MCF 10A (cell line): ENCODE results near the gene RBM22. TPM values are rescaled to one million over a fixed set of nuclear protein-coding genes. Genes with fewer than 3 reads are reported as not detected.

Experiments
- BruUV-seq: library from RNA; stranded (reverse); fragments of 400-500 nt; replicated peaks from 2 replicates; lab custom pipeline; 2021; lab: Mats Ljungman, UMichigan
- CTCF ChIA-PET: fragments of 300-600 bp; sonication (Branson Sonifier 250); formaldehyde crosslinking; extraction: SDS; loops from one replicate; lab custom pipeline; 2021; ENCODE audit warnings: antibody characterized with exemption, inconsistent platforms; lab: Yijun Ruan, JAX
- POLR2A ChIA-PET: fragments of 300-600, 350-650 bp; sonication (Branson Sonifier 250); formaldehyde crosslinking; extraction: SDS; loops from one replicate; lab custom pipeline; 2020; ENCODE audit warnings: antibody characterized with exemption, inconsistent platforms; lab: Yijun Ruan, JAX
- DNase-seq: peaks from one replicate; pipeline ENCODE4 v3.0.0-alpha.2; 2018; ENCODE audit not compliant: unreplicated experiment
- H3K27ac Mint-ChIP-seq: one replicate; pipeline ENCODE4 v1.8.0; 2022; ENCODE audit warnings: mild to moderate bottlenecking, low read depth, mixed read lengths; ENCODE audit not compliant: unreplicated experiment
- H3K27me3 Mint-ChIP-seq: one replicate; pipeline ENCODE4 v1.8.0; 2022; ENCODE audit warnings: mixed read lengths; ENCODE audit not compliant: insufficient read depth, unreplicated experiment
- H3K36me3 Mint-ChIP-seq: one replicate; pipeline ENCODE4 v1.8.0; 2022; ENCODE audit warnings: mild to moderate bottlenecking, moderate library complexity, mixed read lengths; ENCODE audit not compliant: insufficient read depth, unreplicated experiment
- H3K4me1 Mint-ChIP-seq: one replicate; pipeline ENCODE4 v1.8.0; 2022; ENCODE audit warnings: mixed read lengths; ENCODE audit not compliant: insufficient read depth, unreplicated experiment
- H3K4me3 Mint-ChIP-seq: one replicate; pipeline ENCODE4 v1.8.0; 2022; ENCODE audit warnings: mild to moderate bottlenecking, moderate library complexity, mixed read lengths; ENCODE audit not compliant: unreplicated experiment
- H3K9me3 Mint-ChIP-seq: one replicate; pipeline ENCODE4 v1.8.0; 2022; ENCODE audit warnings: mixed read lengths; ENCODE audit not compliant: unreplicated experiment
- intact Hi-C: fragments of 100-400 bp; cut with micrococcal nuclease; formaldehyde crosslinking; loops from 2 replicates; pipeline ENCODE4 v1.14.1; 2022
- total RNA-seq: library from RNA; stranded (reverse); gene quantifications from 2 replicates; pipeline ENCODE4 v1.2.3, GENCODE V29; 2022
- TF ChIP-seq, protein P1 (sequence below): fragments of 200-600 bp; IDR thresholded peaks from one replicate; pipeline ENCODE4 v1.8.0; 2022; ENCODE audit warnings: antibody characterized with exemption, mild to moderate bottlenecking; ENCODE audit not compliant: unreplicated experiment

The RBM22 gene
- total RNA-seq, 1 experiment from 2014 or later, result 66.0 TPM

DNA sequence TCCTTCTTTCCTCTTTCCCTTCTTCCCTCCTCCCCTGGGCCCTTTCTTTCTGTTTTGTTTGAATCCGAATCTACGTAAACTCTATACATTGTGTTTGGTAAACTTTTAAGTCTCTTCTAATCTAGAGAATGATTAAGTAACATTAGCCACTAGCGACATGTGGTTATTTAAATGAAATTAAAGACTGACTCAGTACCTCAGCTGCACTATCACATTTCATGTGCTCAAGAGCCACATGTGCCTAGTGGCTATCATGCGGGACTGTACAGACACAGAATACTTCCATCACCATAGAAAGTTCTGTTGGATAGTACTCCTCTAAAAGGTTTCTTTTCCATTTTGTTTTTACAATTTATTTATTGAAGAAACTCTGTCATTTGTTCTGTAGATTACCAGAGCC, 29.0 kb upstream of the RBM22 start:
- ChIA-PET POLR2A (interaction anchor here (1.6 kb wide), 1 partner anchor 29 kb away, joined by 5 read pairs; the partner anchor contains the start of gene RBM22), CTCF (interaction anchor here (0.7 to 1.2 kb wide), 3 partner anchors 10 to 72 kb away, joined by 3 to 5 read pairs (median 3); partner anchors contain the start of gene SMIM3)
- TF ChIP-seq, protein P1, sequence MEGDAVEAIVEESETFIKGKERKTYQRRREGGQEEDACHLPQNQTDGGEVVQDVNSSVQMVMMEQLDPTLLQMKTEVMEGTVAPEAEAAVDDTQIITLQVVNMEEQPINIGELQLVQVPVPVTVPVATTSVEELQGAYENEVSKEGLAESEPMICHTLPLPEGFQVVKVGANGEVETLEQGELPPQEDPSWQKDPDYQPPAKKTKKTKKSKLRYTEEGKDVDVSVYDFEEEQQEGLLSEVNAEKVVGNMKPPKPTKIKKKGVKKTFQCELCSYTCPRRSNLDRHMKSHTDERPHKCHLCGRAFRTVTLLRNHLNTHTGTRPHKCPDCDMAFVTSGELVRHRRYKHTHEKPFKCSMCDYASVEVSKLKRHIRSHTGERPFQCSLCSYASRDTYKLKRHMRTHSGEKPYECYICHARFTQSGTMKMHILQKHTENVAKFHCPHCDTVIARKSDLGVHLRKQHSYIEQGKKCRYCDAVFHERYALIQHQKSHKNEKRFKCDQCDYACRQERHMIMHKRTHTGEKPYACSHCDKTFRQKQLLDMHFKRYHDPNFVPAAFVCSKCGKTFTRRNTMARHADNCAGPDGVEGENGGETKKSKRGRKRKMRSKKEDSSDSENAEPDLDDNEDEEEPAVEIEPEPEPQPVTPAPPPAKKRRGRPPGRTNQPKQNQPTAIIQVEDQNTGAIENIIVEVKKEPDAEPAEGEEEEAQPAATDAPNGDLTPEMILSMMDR, result no peak
- DNase-seq, result no peak
- Mint-ChIP-seq H3K27me3 (no peaks in the 10 kb centered on the region), H3K4me3 (no peak overlapping the region), H3K27ac (no peak overlapping the region), H3K9me3 (no peaks in the 10 kb centered on the region), H3K4me1 (no peaks in the 10 kb centered on the region), H3K36me3 (peaks cover 95% of the 10 kb centered on the region)
- BruUV-seq, result TSS peak; percentile 8
- intact Hi-C loops, result no loop called here

DNA sequence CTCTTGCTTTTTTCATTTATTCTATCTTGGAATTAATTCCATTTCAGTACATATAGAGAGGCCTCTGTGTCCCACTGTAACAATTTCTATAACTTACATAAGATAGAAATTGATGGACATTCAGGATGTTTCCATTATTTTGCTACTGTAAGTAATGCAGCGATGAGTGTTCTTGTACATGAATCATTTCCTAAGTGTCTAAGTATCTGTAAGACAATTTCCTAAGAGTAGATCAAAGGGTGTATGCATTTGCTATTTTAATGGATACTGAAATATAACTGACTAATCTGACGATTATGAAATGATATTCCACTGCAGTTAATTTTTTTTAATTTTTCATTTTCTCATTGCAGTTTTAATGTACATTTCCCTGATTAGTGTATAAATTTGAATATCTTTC, 23.0 kb upstream of the RBM22 start:
- ChIA-PET POLR2A (interaction anchor here (1.3 to 1.5 kb wide), 2 partner anchors 8 to 23 kb away, joined by 5 to 7 read pairs; partner anchors contain the start of gene RBM22), CTCF (interaction anchor here (0.6 to 1.6 kb wide), 4 partner anchors 12 to 163 kb away, joined by 3 to 5 read pairs (median 4); no protein-coding TSS in a partner anchor)
- TF ChIP-seq, protein P1, result no peak
- H3K27ac Mint-ChIP-seq, result no peak overlapping the region
- no peak overlapping the region for H3K4me3 Mint-ChIP-seq
- no TSS peak for BruUV-seq
- H3K36me3 Mint-ChIP-seq, result peaks cover 96% of the 10 kb centered on the region
- H3K4me1 Mint-ChIP-seq, result no peaks in the 10 kb centered on the region
- no peaks in the 10 kb centered on the region for H3K9me3 Mint-ChIP-seq
- intact Hi-C loops, result no loop called here
- H3K27me3 Mint-ChIP-seq, result no peaks in the 10 kb centered on the region
- peak; percentile 16 for DNase-seq

DNA sequence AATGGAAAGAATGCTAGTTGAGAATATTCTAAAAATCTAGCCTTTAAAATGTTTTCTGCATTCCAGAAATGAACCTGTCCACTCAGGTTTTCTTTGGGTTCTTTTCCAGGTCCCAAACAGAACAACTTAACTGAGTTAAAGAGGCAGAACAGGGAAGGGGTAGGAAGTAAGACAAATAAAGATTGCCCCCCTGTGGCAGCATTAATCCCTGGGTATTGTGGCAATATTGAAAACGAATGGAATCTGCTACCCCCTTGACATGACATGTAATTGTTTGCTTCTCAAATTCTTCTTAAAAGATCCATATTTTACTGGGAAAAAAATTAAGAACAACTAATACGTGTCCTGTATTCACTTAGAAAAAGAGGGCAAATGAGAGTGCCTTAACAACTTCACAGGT, 9.3 kb upstream of the RBM22 start:
- intact Hi-C loops, result loop anchor here (1.0 kb wide), 1 partner anchor 149 kb away; no protein-coding TSS in a partner anchor
- no peaks in the 10 kb centered on the region for H3K4me1 Mint-ChIP-seq
- BruUV-seq, result no TSS peak
- H3K27ac Mint-ChIP-seq, result no peak overlapping the region
- H3K9me3 Mint-ChIP-seq, result no peaks in the 10 kb centered on the region
- no peaks in the 10 kb centered on the region for H3K27me3 Mint-ChIP-seq
- TF ChIP-seq, protein P1, result peak; percentile 27
- peaks cover 95% of the 10 kb centered on the region for H3K36me3 Mint-ChIP-seq
- peak; percentile 25 for DNase-seq
- ChIA-PET POLR2A (interaction anchor here (1.5 to 1.6 kb wide), 2 partner anchors 9 to 48 kb away, joined by 6 to 7 read pairs; partner anchors contain the start of genes DCTN4 and RBM22), CTCF (interaction anchor here (0.6 to 2.5 kb wide), 7 partner anchors 10 to 223 kb away, joined by 3 to 27 read pairs (median 7); partner anchors contain the start of gene RBM22)
- H3K4me3 Mint-ChIP-seq, result no peak overlapping the region

DNA sequence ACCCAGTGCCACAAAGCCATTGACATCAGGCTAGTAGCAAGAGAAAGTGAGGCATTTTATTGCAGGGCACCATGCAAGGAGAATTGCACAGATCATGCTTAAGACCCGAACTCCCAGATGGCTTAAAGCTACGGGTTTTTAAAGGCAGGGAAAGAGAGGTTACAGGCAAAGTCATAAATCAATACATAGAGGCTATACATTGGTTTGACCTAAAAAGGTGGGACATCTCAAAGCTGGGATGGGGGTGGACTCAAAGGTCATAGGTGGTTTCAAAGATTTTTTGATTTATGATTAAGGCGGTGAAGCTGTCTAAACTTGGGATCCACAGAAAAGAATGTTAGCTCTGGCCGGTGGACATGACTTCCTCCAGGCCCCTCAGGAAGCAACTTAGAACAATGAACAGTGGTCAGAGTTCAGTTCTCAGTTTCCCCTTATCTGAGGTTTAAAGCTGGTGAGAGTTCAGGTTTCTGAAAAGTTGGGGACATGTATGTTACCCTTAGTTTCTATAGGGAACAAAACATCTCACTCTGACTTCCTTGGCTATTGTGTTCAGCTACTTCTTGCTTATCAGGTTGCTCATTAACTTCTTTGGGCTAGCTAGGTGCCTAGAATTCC, 6.0 kb upstream of the RBM22 start:
- Mint-ChIP-seq H3K9me3 (no peaks in the 10 kb centered on the region), H3K27ac (no peak overlapping the region), H3K4me3 (no peak overlapping the region), H3K4me1 (peaks cover 6% of the 10 kb centered on the region), H3K36me3 (peaks cover 69% of the 10 kb centered on the region), H3K27me3 (no peaks in the 10 kb centered on the region)
- intact Hi-C loops, result loop anchor here (10.0 kb wide), 1 partner anchor 458 kb away; no protein-coding TSS in a partner anchor
- no peak for DNase-seq
- POLR2A ChIA-PET, result interaction anchor here (0.5 to 1.6 kb wide), 6 partner anchors 9 to 162 kb away, joined by 3 to 4 read pairs (median 3); partner anchors contain the start of genes DCTN4 and SMIM3
- no TSS peak for BruUV-seq
- CTCF ChIA-PET, result interaction anchor here (0.5 to 2.1 kb wide), 8 partner anchors 9 to 145 kb away, joined by 3 to 9 read pairs (median 3); no protein-coding TSS in a partner anchor
- TF ChIP-seq, protein P1, result no peak
